Sigmoid colon (tissue), 4 donors: ENCODE measurements around the gene LRRC74A.

ENCODE experiments used
- CTCF ChIP-seq, 4 experiments: fragments of 450-650 bp in 3 of 4; fragments of 200-600 bp in 1 of 4; IDR thresholded peaks; one replicate each; pipeline ENCODE4 v1.5.1; 2016 to 2019; ENCODE audit warnings: antibody characterized with exemption in 4 of 4, mild to moderate bottlenecking in 3 of 4, moderate library complexity in 2 of 4
- EP300 ChIP-seq, 4 donors: sonication (generic); formaldehyde crosslinking; IDR thresholded peaks; one replicate each; pipeline ENCODE4 v1.6.1; 2017; ENCODE audit warnings: antibody characterized with exemption in 4 of 4
- POLR2A ChIP-seq, 2 donors: fragments of 450-650 bp; IDR thresholded peaks; one replicate each; pipeline ENCODE4 v1.6.1; 2016; ENCODE audit warnings: antibody characterized with exemption in 2 of 2, mild to moderate bottlenecking in 2 of 2, moderate library complexity in 2 of 2

GRCh38 chr14:76910371-76910890, 84.2 kb downstream of the LRRC74A start:
- TF ChIP-seq CTCF (IDR thresholded peaks at IDR 0.05) = no peak
- TF ChIP-seq EP300 (IDR thresholded peaks at IDR 0.05) = no peak
- TF ChIP-seq POLR2A (IDR thresholded peaks at IDR 0.05) = no peak
